ENCODE measurements around the gene FMO3.

FMO3 gene

DNA sequence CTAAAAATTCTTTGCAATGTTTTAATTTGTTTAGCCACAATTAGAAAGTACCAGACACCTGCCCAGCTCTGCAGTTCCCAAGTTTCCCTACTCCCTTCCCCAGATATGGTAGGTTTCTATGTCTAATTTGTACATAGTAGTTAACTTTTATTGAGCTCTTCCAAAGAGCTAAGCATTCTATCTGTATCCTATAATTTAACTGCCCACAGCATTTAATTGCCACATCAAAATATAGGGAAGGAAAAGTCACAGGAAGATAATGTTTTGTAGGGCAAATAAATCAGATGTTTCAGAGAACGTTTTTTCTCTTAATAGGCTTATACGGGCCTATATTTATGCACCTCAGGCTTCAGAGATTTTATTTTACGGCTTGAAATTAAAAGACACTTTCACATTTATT lies 15.7 kb upstream of the FMO3 start:
- H3K4me1 ChIP-seq (ENCODE audit: control insufficient read depth, low read length), result no peaks in the 10 kb centered on the region
- H3K4me3 ChIP-seq (ENCODE audit: low read length), result no peak overlapping the region
- no peaks in the 10 kb centered on the region for H3F3A ChIP-seq (ENCODE audit: control insufficient read depth, insufficient read depth)
- H3K36me3 ChIP-seq (ENCODE audit: control insufficient read depth, low read length), result no peaks in the 10 kb centered on the region
- H3K27me3 ChIP-seq (ENCODE audit: control insufficient read depth, low read length), result no peaks in the 10 kb centered on the region
- H4K20me1 ChIP-seq (ENCODE audit: control insufficient read depth, insufficient read depth, low read depth, low read length), result no peaks in the 10 kb centered on the region
- H3K9me2 ChIP-seq (replicated peaks; ENCODE audit: control insufficient read depth, low read length), result no peaks in the 10 kb centered on the region
- no peak overlapping the region for H3K4me2 ChIP-seq (ENCODE audit: low read length)
- no peaks in the 10 kb centered on the region for H3K79me2 ChIP-seq (ENCODE audit: control insufficient read depth, low read length)
- no peak overlapping the region for H3K27ac ChIP-seq (ENCODE audit: low read depth, low read length)
- no peak for TF ChIP-seq EZH2phosphoT487 (IDR thresholded peaks at IDR 0.05; ENCODE audit: borderline replicate concordance, low read length)
- TF ChIP-seq, protein P1, sequence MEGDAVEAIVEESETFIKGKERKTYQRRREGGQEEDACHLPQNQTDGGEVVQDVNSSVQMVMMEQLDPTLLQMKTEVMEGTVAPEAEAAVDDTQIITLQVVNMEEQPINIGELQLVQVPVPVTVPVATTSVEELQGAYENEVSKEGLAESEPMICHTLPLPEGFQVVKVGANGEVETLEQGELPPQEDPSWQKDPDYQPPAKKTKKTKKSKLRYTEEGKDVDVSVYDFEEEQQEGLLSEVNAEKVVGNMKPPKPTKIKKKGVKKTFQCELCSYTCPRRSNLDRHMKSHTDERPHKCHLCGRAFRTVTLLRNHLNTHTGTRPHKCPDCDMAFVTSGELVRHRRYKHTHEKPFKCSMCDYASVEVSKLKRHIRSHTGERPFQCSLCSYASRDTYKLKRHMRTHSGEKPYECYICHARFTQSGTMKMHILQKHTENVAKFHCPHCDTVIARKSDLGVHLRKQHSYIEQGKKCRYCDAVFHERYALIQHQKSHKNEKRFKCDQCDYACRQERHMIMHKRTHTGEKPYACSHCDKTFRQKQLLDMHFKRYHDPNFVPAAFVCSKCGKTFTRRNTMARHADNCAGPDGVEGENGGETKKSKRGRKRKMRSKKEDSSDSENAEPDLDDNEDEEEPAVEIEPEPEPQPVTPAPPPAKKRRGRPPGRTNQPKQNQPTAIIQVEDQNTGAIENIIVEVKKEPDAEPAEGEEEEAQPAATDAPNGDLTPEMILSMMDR (IDR thresholded peaks at IDR 0.05; ENCODE audit: low read depth, low read length, poor library complexity, severe bottlenecking), result no peak
- H3K9me3 ChIP-seq (ENCODE audit: control insufficient read depth, insufficient read depth, low read length), result no peaks in the 10 kb centered on the region

DNA sequence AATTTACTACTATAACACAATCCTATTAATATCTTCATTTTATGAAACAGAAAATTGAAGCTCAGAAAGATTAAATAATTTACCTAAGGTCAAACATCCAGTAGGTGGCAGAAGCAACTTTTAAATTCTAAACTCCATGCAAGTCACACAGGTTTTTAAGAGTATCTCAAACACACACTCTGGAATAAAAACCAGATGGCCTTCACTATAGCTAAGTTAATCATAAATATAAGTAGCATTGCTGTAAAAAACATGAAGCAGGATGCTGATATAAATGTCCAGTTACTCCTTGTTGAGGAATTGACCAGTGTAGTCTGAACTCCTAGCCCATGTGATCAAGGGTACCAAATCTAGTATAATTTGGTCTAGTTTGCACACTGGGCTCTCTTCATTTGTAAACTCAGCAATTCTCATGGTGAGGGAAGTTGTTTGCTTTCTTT lies 9.4 kb upstream of the FMO3 start:
- TF ChIP-seq, protein P1 (IDR thresholded peaks at IDR 0.05; ENCODE audit: low read depth, low read length, poor library complexity, severe bottlenecking), result peak; percentile 50
- no peak for TF ChIP-seq EZH2phosphoT487 (IDR thresholded peaks at IDR 0.05; ENCODE audit: borderline replicate concordance, low read length)
- Histone ChIP-seq H3K4me2 (ENCODE audit: low read length) (no peak overlapping the region), H3K4me1 (ENCODE audit: control insufficient read depth, low read length) (no peaks in the 10 kb centered on the region), H3K9me2 (replicated peaks; ENCODE audit: control insufficient read depth, low read length) (no peaks in the 10 kb centered on the region), H3K27ac (ENCODE audit: low read depth, low read length) (no peak overlapping the region), H3F3A (ENCODE audit: control insufficient read depth, insufficient read depth) (no peaks in the 10 kb centered on the region), H3K27me3 (ENCODE audit: control insufficient read depth, low read length) (no peaks in the 10 kb centered on the region), H3K79me2 (ENCODE audit: control insufficient read depth, low read length) (no peaks in the 10 kb centered on the region), H3K9me3 (ENCODE audit: control insufficient read depth, insufficient read depth, low read length) (no peaks in the 10 kb centered on the region), H4K20me1 (ENCODE audit: control insufficient read depth, insufficient read depth, low read depth, low read length) (no peaks in the 10 kb centered on the region), H3K36me3 (ENCODE audit: control insufficient read depth, low read length) (no peaks in the 10 kb centered on the region), H3K4me3 (ENCODE audit: low read length) (no peak overlapping the region)

DNA sequence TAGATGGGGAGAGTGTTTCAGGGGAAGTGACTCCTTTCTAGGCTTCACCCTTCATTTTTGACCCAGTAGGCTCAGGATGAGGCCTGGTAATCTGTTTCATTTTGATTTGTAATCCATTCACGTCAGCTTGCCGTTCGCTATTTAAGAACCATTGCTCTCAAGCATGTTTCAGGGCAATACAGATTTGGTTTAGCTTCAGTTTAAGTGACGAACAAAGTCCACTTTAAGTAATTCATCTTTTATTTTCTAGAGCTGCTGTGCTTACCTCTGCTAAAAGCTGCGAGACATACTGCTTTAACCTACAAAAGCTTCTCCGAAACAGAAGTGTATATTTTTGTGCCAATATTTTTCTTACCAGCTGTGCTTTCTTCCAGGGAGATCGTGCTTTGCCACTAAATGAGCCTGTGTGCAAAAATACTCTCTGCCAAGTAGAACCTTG lies 8.9 kb upstream of the FMO3 start:
- Histone ChIP-seq H3K27ac (ENCODE audit: low read depth, low read length) (no peak overlapping the region), H3K4me3 (ENCODE audit: low read length) (no peak overlapping the region), H3F3A (ENCODE audit: control insufficient read depth, insufficient read depth) (no peaks in the 10 kb centered on the region), H3K4me2 (ENCODE audit: low read length) (no peak overlapping the region), H4K20me1 (ENCODE audit: control insufficient read depth, insufficient read depth, low read depth, low read length) (no peaks in the 10 kb centered on the region), H3K79me2 (ENCODE audit: control insufficient read depth, low read length) (no peaks in the 10 kb centered on the region), H3K36me3 (ENCODE audit: control insufficient read depth, low read length) (no peaks in the 10 kb centered on the region), H3K9me3 (ENCODE audit: control insufficient read depth, insufficient read depth, low read length) (no peaks in the 10 kb centered on the region), H3K27me3 (ENCODE audit: control insufficient read depth, low read length) (no peaks in the 10 kb centered on the region), H3K4me1 (ENCODE audit: control insufficient read depth, low read length) (no peaks in the 10 kb centered on the region), H3K9me2 (replicated peaks; ENCODE audit: control insufficient read depth, low read length) (no peaks in the 10 kb centered on the region)
- TF ChIP-seq, protein P1 (IDR thresholded peaks at IDR 0.05; ENCODE audit: low read depth, low read length, poor library complexity, severe bottlenecking), result no peak
- no peak for TF ChIP-seq EZH2phosphoT487 (IDR thresholded peaks at IDR 0.05; ENCODE audit: borderline replicate concordance, low read length)
